HG03066 (cell line): Measurements from ENCODE around the gene GTF2I.
"Not testable (repeated sequence)": the region's sequence is repeated elsewhere in the genome, so short reads cannot be mapped to it uniquely, and the experiment has no call there.

Source experiments
- ATAC-seq: cut with Tn5 transposase; IDR thresholded peaks from one replicate; pipeline ENCODE4 v1.9.1; 2021; ENCODE audit warnings: low read depth; ENCODE audit not compliant: unreplicated experiment

Gene GTF2I

GRCh38 chr7:74657692-74658177, at the start of gene GTF2I:
Gene GTF2I, plus strand, starts transcription at chr7:74657718. Its CDS starts 31,411 bp downstream, at chr7:74689129.
- peak; percentile 10 for ATAC-seq

- no peak for ATAC-seq
Observed at GRCh38 chr7:74612015-74612829, 45.3 kb upstream of the GTF2I start.

GRCh38 chr7:74615933-74616780, 41.4 kb upstream of the GTF2I start:
- no peak for ATAC-seq

- no peak for ATAC-seq
Observed at GRCh38 chr7:74617180-74617744, 40.3 kb upstream of the GTF2I start.

- ATAC-seq, result no peak
Observed at GRCh38 chr7:74619235-74619860, 38.2 kb upstream of the GTF2I start.

- no peak for ATAC-seq
Observed at GRCh38 chr7:74622228-74622749, 35.2 kb upstream of the GTF2I start.

GRCh38 chr7:74623135-74623534, 34.4 kb upstream of the GTF2I start:
- ATAC-seq, result no peak

- ATAC-seq, result no peak
Observed at GRCh38 chr7:74625446-74625845, 32.1 kb upstream of the GTF2I start.

GRCh38 chr7:74627661-74628411, 29.7 kb upstream of the GTF2I start:
- no peak for ATAC-seq

GRCh38 chr7:74632505-74632904, 25.0 kb upstream of the GTF2I start:
- ATAC-seq, result no peak

- ATAC-seq, result no peak
Observed at GRCh38 chr7:74633451-74633921, 24.0 kb upstream of the GTF2I start.

GRCh38 chr7:74637745-74638144, 19.8 kb upstream of the GTF2I start:
- no peak for ATAC-seq

- peak; percentile 79 for ATAC-seq
Observed at GRCh38 chr7:74650055-74650454, 7.5 kb upstream of the GTF2I start.

- ATAC-seq, result peak; percentile 73
Observed at GRCh38 chr7:74650493-74651132, 6.9 kb upstream of the GTF2I start.

GRCh38 chr7:74651133-74651504, 6.4 kb upstream of the GTF2I start:
- ATAC-seq, result not testable (repeated sequence)

GRCh38 chr7:74653686-74654181, 3.8 kb upstream of the GTF2I start:
- ATAC-seq, result no peak

GRCh38 chr7:74654811-74655210, 2.7 kb upstream of the GTF2I start:
- no peak for ATAC-seq

- no peak for ATAC-seq
Observed at GRCh38 chr7:74655324-74655723, 2.2 kb upstream of the GTF2I start.
